ENCODE results near the gene C2CD4B.

- TF ChIP-seq CTCF (IDR thresholded peaks at IDR 0.05) = no peak
- TF ChIP-seq SIN3A (IDR thresholded peaks at IDR 0.05; ENCODE audit: borderline replicate concordance, insufficient read depth, low read depth, low read length) = no peak
- TF ChIP-seq POLR2AphosphoS5 (IDR thresholded peaks at IDR 0.05; ENCODE audit: low read depth, low read length) = no peak
- TF ChIP-seq REST (IDR thresholded peaks at IDR 0.05; ENCODE audit: insufficient read depth in 1 of 2, low read depth in 2 of 2, low read length in 1 of 2) = no peak
Observed at GRCh38 chr15:62119874-62120273, 45.2 kb downstream of the C2CD4B start.
